Kidney glomerular epithelial cell (primary cell): ENCODE measurements around the gene WHRN.

Experiments used
- DNase-seq: peaks from one replicate; lab custom pipeline; 2025; lab: John Stamatoyannopoulos, UW

The WHRN gene

GRCh38 chr9:114505187-114506081 lies at the start of gene WHRN:
TSS of gene WHRN (minus strand) at chr9:114505473. CDS start at chr9:114504801, 672 bp downstream.
- peak; percentile 81 for DNase-seq

GRCh38 chr9:114553202-114553601 lies 47.9 kb upstream of the WHRN start:
- DNase-seq: no peak

GRCh38 chr9:114552706-114553105 lies 47.4 kb upstream of the WHRN start:
- peak; percentile 51 for DNase-seq

- DNase-seq: peak; percentile 99
Observed at GRCh38 chr9:114551750-114552685, 46.7 kb upstream of the WHRN start.

- DNase-seq: no peak
Observed at GRCh38 chr9:114549697-114550330, 44.5 kb upstream of the WHRN start.

DNA sequence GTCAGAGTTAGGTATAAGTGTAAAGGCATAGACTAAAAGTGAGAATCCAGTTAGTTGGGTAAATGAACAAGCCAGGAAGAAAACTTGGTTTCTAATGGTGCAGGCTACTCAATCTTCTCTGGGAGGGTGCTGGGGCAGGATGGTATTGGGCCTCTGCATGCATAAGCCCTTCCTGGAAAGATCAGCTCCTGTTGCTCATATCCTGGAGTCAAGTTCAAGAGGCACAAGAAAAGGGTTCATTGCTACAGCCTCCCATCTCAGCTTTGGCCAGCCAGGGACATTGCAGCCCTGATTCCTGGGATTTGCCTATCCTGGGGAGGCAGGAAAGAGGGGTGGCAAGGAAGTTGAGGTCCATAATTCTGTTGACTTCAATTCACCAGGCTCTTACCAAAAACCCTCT lies 41.6 kb upstream of the WHRN start:
- no peak for DNase-seq

DNA sequence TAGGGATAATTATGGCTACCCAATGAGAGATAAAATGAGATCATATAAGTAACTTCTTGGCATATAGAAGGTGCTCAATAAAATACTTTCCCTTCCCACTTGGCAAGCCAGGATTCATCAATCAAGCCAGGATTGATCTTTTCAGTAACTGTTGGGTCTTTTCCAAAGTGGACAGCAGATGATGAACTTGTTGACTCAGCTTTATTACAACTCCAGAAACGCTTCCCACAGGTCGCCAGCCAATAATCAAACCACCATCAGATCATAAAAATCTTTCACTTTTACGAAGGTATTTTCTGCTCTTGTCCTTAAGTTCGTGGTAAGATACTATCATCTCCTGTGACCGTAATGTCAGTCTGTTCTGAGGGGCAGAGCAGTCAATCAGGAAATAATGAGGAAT lies 39.8 kb upstream of the WHRN start:
- DNase-seq: no peak

DNA sequence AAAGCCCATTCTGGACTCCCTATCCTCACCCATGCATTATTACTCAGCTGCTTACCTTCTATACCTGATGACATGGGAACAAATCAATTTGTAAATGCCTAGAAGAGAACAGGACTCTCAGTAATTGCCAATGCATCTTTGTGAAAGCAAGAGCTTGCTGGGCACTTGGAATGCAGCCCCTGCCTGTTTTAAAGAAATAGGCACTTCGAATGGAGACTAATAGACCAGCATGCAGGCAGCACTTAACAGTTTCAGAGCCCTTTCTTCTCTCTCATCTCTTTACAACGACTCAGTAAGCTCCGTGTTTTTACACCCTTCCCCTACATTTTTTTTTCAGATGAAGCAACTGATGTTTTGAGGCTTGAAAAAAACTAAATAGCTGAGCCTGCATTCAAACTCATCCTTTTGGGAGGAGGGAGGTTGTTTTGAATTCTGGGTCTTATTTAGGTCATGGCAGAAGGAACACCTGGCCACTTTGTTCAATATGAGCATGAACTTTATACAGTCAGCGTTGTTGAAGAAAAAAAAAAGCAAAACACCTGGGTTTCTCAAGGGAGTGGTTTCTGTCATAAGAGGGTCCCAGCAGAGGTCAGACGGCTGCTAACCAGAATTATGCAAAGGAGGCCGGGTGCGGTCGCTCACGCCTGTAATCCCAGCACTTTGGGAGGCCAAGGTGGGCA lies 34.6 kb upstream of the WHRN start:
- DNase-seq: no peak

DNA sequence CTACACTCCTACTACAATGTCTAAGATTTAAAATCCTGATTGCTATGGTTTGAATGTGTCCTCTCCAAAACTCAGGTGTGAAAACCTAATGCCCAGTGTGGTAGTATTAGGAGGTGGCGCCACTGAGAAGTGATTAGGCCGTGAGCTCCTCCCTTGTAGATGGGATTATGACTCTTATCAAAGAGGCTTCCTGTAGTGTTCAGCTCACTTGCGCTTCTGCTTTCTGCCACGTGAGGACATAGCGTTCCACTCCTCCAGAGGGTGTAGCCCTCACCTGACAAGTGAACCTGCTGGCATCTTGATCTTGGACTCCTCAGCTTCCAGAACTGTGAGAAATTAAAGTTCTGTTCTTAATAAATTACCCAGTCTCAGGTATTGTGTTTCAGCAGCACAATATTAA lies 33.0 kb upstream of the WHRN start:
- DNase-seq: no peak

DNA sequence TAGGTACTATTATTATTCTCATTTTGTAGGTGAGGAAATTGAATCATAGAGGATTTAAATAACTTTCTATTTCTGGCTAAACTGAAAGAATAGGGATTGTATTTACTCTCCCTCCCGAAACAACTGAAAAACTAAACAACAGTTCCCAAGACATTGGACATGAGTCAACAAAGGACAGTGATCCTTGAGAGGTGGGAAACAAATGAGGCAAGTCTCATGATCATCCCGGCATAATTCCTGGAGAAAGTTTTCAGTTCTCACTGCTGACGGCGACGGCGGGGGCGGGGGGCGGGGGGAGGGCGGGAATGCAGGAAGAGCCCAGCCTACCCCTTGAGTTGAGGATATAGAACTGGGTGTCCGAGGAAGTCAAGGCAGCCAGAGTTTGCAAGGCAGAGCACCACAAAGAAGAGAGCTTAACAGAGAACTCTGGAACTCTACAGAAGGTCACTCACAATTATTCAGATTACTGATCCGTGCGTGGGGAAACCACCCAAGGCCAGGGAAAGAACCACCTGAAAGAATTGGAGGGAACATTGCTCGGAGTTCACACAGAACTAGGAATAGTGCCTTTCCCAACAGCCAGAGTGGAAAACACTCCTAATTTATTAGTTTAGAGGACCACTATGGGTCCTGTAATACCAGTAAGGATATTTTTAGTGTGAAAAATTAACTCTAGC lies 27.4 kb upstream of the WHRN start:
- no peak for DNase-seq

DNA sequence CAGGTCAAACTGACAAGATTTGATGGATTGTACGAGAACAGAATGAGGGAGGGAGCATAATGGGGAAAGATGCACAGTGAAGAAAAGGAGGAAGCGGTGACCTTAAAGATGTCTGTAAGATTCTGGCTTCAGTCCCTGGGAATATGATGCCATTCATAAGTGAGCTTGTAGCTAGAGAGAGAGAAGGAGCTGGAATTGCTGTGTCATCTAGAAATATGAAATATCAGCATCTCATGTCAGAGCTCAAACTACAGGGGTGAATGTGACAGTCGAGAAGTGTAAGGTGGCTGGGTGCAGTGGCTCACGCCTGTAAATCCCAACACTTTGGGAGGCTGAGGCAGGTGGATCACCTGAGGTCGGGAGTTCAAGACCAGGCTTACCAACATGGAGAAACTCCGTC lies 24.0 kb upstream of the WHRN start:
- no peak for DNase-seq

DNA sequence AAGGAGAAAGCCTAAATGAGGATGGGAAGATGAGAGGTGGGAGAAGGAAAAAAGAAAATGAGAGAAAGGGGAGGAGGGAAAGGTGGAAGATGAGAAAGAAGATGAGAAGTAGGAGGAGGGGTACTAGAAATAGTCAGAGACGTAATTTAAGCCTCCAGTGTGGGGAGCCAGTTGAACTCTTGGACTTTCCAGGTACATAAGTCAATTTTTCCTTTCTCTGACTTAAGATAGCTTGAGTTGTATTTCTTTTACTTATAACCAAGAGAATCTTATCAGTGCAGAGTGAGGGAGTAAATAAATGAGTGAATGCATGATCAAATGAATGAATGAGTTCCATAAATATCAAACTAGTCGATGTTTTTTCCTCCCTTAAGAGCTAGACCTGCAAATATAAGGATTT lies 21.5 kb upstream of the WHRN start:
- no peak for DNase-seq

GRCh38 chr9:114525513-114525912 lies 20.2 kb upstream of the WHRN start:
- DNase-seq: peak; percentile 5

GRCh38 chr9:114524247-114524681 lies 19.0 kb upstream of the WHRN start:
- no peak for DNase-seq

DNA sequence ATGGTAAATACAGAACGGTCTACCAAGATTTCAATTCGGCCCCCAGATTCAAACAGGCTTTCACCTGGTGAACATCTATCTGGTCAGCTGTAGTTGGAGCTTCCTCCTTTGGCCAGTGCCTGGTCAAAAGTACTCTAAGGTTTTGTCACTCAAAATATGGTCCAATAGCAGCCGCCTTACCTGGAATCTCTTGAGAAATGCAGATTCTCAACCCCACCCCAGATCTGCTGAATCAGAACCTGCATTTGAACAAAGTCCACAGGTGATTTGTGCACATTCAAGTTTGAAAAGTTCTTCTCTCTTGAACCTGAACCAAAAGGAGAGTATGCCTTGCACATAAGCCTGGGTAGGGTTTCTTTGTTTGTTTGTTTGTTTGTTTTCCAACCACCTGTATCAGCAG lies 17.6 kb upstream of the WHRN start:
- no peak for DNase-seq

DNA sequence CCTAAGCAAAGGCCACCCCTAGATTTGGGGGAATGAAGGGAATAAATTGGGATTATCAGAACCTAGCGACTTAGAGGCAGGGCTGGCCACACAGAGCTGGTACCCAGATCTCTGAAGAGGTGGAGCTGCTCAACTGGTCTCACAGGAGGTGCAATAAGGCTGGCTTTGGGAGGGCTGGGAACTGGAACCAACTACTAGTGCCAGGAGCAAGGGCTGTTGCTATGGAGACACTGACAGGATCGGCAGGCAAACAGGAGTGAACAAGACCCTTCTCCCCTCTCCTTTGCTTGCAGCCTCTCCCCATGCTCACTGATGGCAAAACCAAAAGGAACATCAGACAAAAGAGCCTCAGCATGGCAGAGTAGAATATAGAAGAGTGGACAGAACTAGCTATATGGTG lies 17.0 kb upstream of the WHRN start:
- no peak for DNase-seq

- DNase-seq: no peak
Observed at GRCh38 chr9:114521846-114522245, 16.6 kb upstream of the WHRN start.

GRCh38 chr9:114518599-114519022 lies 13.3 kb upstream of the WHRN start:
- no peak for DNase-seq

DNA sequence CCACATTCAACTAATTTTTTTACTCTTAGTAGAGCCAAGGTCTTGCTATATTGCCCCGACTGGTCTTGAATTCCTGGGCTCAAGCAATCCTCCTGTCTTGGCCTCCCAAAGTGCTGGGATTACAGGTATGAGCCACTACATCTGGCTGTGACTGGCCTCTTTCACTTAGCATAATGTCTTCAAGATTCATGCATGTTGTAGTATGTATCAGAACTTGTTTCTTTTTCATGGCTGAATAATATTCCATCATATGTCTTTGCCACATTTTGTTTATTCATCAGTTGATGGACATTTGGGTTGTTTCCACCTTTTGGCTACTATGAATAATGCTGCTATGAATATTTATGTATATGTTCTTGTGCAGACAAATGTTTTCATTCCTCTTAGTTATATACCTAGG lies 12.8 kb upstream of the WHRN start:
- DNase-seq: no peak

DNA sequence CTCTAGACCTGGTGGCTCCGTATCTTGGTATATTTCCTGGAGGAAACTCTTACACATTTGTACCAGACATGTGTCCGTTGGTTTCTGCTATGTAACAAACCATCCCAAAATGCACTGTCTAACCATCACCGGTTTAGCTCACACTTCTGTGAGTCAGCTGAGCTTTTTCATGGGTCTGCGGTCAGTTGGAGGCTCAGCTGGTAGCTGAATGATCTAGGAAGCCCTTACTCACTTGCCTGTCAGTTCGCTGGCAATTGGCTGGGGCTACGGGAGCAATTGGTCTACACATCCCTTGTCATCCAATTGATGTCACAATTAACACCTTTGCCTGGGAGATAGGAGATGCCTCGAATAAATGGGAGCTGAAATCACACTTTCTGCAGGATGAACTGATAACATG lies 11.6 kb upstream of the WHRN start:
- no peak for DNase-seq

DNA sequence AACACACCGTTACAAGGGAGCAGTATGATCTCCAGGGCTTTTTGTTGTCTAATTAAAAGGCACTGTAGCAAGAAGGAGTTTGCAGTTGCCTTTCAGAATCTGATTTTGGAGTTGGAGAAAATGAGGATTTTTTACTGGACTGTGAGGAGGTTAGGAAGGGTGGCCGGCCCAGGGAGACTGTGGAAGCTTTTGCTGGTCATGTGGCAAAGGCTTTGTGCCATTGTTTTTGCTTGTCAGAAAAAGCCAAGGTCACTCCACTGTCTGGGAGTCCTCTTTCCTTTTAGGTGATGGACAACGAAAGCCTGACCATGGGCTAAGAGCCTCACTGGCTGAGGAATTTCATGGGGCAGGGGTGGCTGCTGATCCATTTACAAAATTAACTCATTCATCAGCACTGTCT lies 10.3 kb upstream of the WHRN start:
- DNase-seq: no peak
